Measurements from ENCODE around the gene PGAM1.

PGAM1 gene

GRCh38 chr10:97425964-97426775 is at the start of gene PGAM1:
Gene PGAM1 (plus strand): TSS chr10:97426191. CDS start chr10:97426308, 117 bp downstream.
- peak within 1 kb of the TSS; percentile 87 for H3K27ac ChIP-seq
- H3K4me3 ChIP-seq (IDR thresholded peaks at IDR 0.05; ENCODE audit: insufficient read depth, low read depth, low read length) = no peak within 1 kb of the TSS
- peaks cover 20% of the 10 kb centered on the region for H3K4me1 ChIP-seq (ENCODE audit: low read depth, poor library complexity, severe bottlenecking)
- peaks cover 40% of the 10 kb centered on the region for H3K79me2 ChIP-seq (ENCODE audit: insufficient read depth, low read depth)
- H3K4me2 ChIP-seq = peak within 1 kb of the TSS; percentile 87
- 0 out of 2 replicates have a peak, but pooled peaks cover 6% of the 10 kb centered on the region for H4K20me1 ChIP-seq (ENCODE audit: insufficient read depth)
- TF ChIP-seq CTCF (conservative IDR thresholded peaks at IDR 0.05; ENCODE audit: low read depth, low read length) = 0 out of 2 replicates have a peak, but pooled peaks have one; percentile 4
- H3K9ac ChIP-seq = peak within 1 kb of the TSS; percentile 96
- peaks cover 12% of the 10 kb centered on the region for H3K36me3 ChIP-seq (ENCODE audit: insufficient read depth)
- H3K27me3 ChIP-seq (ENCODE audit: insufficient read depth, low read depth) = no peaks in the 10 kb centered on the region
- H2AFZ ChIP-seq (ENCODE audit: low read depth) = peak within 1 kb of the TSS; percentile 74

- Histone ChIP-seq H2AFZ (ENCODE audit: low read depth) (no peak overlapping the region), H3K4me2 (no peak overlapping the region), H3K27me3 (ENCODE audit: insufficient read depth, low read depth) (no peaks in the 10 kb centered on the region), H3K9ac (no peak overlapping the region), H3K27ac (no peak overlapping the region), H3K36me3 (ENCODE audit: insufficient read depth) (no peaks in the 10 kb centered on the region; the same call in 1 of the 2 replicates), H4K20me1 (ENCODE audit: insufficient read depth) (no peaks in the 10 kb centered on the region), H3K4me3 (IDR thresholded peaks at IDR 0.05; ENCODE audit: insufficient read depth, low read depth, low read length) (no peak overlapping the region), H3K79me2 (ENCODE audit: insufficient read depth, low read depth) (no peaks in the 10 kb centered on the region), H3K4me1 (ENCODE audit: low read depth, poor library complexity, severe bottlenecking) (no peaks in the 10 kb centered on the region)
- no peak for TF ChIP-seq CTCF (conservative IDR thresholded peaks at IDR 0.05; ENCODE audit: low read depth, low read length)
These were observed 49.6 kb upstream of the PGAM1 start for GRCh38 chr10:97376413-97376812.

- H2AFZ ChIP-seq (ENCODE audit: low read depth) = no peak overlapping the region
- H3K4me3 ChIP-seq (IDR thresholded peaks at IDR 0.05; ENCODE audit: insufficient read depth, low read depth, low read length) = no peak overlapping the region
- no peak overlapping the region for H3K4me2 ChIP-seq
- no peaks in the 10 kb centered on the region for H4K20me1 ChIP-seq (ENCODE audit: insufficient read depth)
- TF ChIP-seq CTCF (conservative IDR thresholded peaks at IDR 0.05; ENCODE audit: low read depth, low read length) = no peak
- no peaks in the 10 kb centered on the region for H3K27me3 ChIP-seq (ENCODE audit: insufficient read depth, low read depth)
- no peaks in the 10 kb centered on the region for H3K4me1 ChIP-seq (ENCODE audit: low read depth, poor library complexity, severe bottlenecking)
- H3K79me2 ChIP-seq (ENCODE audit: insufficient read depth, low read depth) = no peaks in the 10 kb centered on the region
- H3K36me3 ChIP-seq (ENCODE audit: insufficient read depth) = no peaks in the 10 kb centered on the region
- H3K27ac ChIP-seq = no peak overlapping the region
- no peak overlapping the region for H3K9ac ChIP-seq
These were observed 46.8 kb upstream of the PGAM1 start for GRCh38 chr10:97378933-97379921.

GRCh38 chr10:97380516-97380915 is 45.5 kb upstream of the PGAM1 start:
- Histone ChIP-seq H4K20me1 (ENCODE audit: insufficient read depth) (no peaks in the 10 kb centered on the region), H3K9ac (no peak overlapping the region), H3K27me3 (ENCODE audit: insufficient read depth, low read depth) (no peaks in the 10 kb centered on the region), H3K36me3 (ENCODE audit: insufficient read depth) (no peaks in the 10 kb centered on the region), H3K4me3 (IDR thresholded peaks at IDR 0.05; ENCODE audit: insufficient read depth, low read depth, low read length) (no peak overlapping the region), H3K79me2 (ENCODE audit: insufficient read depth, low read depth) (no peaks in the 10 kb centered on the region), H3K27ac (no peak overlapping the region), H3K4me1 (ENCODE audit: low read depth, poor library complexity, severe bottlenecking) (no peaks in the 10 kb centered on the region), H3K4me2 (no peak overlapping the region), H2AFZ (ENCODE audit: low read depth) (no peak overlapping the region)
- TF ChIP-seq CTCF (conservative IDR thresholded peaks at IDR 0.05; ENCODE audit: low read depth, low read length) = no peak

Data from KMS-11 (cell line).